Bronchial epithelial cell (primary cell): ENCODE measurements around the gene OCSTAMP. TPM values are rescaled to one million over a fixed set of nuclear protein-coding genes. Genes with fewer than 3 reads are reported as not detected.

ENCODE experiments used
- DNase-seq: peaks from one replicate; pipeline ENCODE4 v3.0.0-alpha.2; 2010; ENCODE audit warnings: low read depth
- FAIRE-seq: peaks from 2 replicates; lab custom pipeline; 2011; peaks lifted over from hg19 to GRCh38; lab: Jason Lieb, UNC
- H3K27me3 ChIP-seq: 2 replicates; pipeline ENCODE4 v1.5.1; 2011; ENCODE audit warnings: low read length; ENCODE audit not compliant: control insufficient read depth, insufficient read depth
- H3K36me3 ChIP-seq: 2 replicates; pipeline ENCODE4 v1.5.1; 2011; ENCODE audit warnings: low read length; ENCODE audit not compliant: control insufficient read depth, insufficient read depth
- H3K4me3 ChIP-seq: 2 replicates; pipeline ENCODE4 v1.5.1; 2011; ENCODE audit warnings: mild to moderate bottlenecking, low read depth, low read length, control low read depth
- CTCF ChIP-seq: IDR thresholded peaks from 2 replicates; pipeline ENCODE4 v1.5.1; 2011; ENCODE audit warnings: mild to moderate bottlenecking, moderate library complexity, low read length, control low read depth, inconsistent platforms; ENCODE audit not compliant: insufficient read depth, severe bottlenecking
- total RNA-seq: library from RNA; depleted of rRNA; stranded (reverse); fragments of >200 nt; gene quantifications from 2 replicates; pipeline ENCODE4 v1.2.1, GENCODE V29; 2014

The OCSTAMP gene
- total RNA-seq, 1 donor from 2014 or later, result not detected

GRCh38 chr20:46566125-46566524 lies 15.7 kb upstream of the OCSTAMP start:
- no peak for TF ChIP-seq CTCF
- Histone ChIP-seq H3K4me3 (no peak overlapping the region), H3K27me3 (peaks cover 1% of the 10 kb centered on the region), H3K36me3 (no peaks in the 10 kb centered on the region)
- FAIRE-seq (no peak), DNase-seq (no peak)

DNA sequence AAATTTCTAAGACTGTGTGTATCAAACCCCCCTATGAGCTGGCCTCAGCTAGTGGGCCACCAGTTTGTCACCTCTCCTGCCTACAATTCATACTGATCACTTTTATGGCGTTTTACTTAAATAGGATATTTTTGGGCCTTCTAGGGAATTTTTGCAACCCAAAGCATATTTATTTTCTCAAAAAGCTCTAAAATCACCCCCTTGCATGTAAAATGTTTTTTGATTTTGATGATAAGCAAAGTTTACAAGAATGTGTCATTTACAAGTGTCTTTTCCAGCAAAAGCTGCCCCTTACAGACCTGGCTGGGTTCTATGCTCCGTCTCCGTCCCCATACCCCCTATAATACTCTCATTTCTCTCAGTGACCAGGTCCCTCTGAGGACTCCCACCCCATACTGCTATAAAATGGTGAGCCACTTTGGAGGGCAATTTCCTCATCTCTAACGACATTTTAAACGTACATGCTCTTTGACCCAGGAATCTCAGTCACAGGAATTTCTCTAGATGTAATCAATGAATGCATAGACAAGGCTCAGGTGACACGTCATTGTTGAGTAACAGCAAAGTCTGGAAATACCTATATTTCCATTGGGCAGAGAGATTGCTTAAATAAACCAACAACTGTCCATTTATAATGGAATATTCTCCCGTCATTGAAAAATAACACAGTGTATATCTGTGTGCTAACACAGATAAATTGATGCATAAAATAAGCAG lies 13.9 kb upstream of the OCSTAMP start:
- no peak for TF ChIP-seq CTCF
- FAIRE-seq (no peak), DNase-seq (no peak)
- Histone ChIP-seq H3K27me3 (peaks cover 1% of the 10 kb centered on the region), H3K4me3 (no peak overlapping the region), H3K36me3 (no peaks in the 10 kb centered on the region)

DNA sequence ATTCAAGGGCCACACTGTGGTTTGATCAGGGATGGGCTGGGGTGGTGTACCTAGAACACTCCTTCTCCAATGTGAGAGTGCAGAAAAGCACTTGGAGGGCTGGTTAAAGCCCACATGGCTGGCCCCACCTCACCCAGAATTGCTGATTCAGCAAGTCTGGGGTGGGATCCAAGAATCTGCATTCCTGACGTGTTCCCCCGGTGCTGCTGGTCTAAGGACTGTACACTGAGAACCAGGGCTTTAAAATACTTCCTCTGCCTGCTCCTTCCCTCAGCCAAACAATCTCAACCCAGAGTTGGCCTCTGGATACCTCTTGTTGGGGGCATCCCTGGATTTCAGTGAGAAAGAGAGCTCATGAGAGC lies 13.4 kb upstream of the OCSTAMP start:
- DNase-seq, result no peak
- no peak for TF ChIP-seq CTCF
- FAIRE-seq, result no peak
- no peaks in the 10 kb centered on the region for H3K27me3 ChIP-seq
- H3K4me3 ChIP-seq, result no peak overlapping the region
- H3K36me3 ChIP-seq, result no peaks in the 10 kb centered on the region

DNA sequence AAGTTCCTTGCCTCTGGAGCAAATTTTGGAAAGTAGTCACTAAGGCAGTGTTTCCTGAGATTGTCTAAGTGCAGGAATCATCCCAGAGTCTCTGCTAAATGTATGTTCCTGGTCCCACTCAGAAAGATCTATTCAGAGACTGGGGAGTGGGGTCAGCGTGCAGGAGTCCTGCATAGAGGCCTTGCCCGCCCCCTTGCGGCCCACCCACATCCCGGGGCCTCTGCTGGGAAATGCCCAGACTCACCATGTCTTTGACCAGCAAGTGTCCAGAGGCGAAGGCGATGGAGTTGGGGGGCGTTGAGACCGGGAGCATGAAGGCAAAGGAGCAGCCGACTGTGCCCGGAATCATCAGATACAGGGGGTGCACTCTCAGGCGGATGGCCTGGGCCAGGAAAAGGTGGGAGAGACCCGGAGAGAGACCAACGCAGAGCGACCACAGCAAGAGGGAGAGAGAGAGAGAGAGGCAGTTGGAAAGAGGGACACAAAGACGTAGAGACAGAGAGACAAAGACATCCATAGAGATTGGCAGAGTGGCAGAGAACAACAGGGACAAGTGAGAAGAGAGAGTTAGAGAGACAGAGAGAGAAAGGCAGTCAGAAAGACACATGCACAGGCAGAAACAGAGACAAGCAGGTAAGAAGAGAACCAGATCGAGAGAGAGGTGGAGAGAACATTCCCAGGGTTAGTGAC lies 12.9 kb upstream of the OCSTAMP start:
- no peak for TF ChIP-seq CTCF
- H3K27me3 ChIP-seq, result no peaks in the 10 kb centered on the region
- DNase-seq (no peak), FAIRE-seq (no peak)
- no peak overlapping the region for H3K4me3 ChIP-seq
- no peaks in the 10 kb centered on the region for H3K36me3 ChIP-seq

- Histone ChIP-seq H3K27me3 (no peaks in the 10 kb centered on the region), H3K36me3 (no peaks in the 10 kb centered on the region), H3K4me3 (peak overlapping the region; percentile 16)
- DNase-seq (peak; percentile 51), FAIRE-seq (no peak)
- peak; percentile 78 for TF ChIP-seq CTCF
Measured at GRCh38 chr20:46562373-46563169, 12.1 kb upstream of the OCSTAMP start.
